SJSA1 (cell line): ENCODE measurements around the gene NRBF2. TPM values are rescaled to one million over a fixed set of nuclear protein-coding genes. Genes with fewer than 3 reads are reported as not detected.
A peak's percentile ranks its signal among the peaks of the same experiment; 100 is the strongest.
"Not testable (repeated sequence)": the region's sequence is repeated elsewhere in the genome, so short reads cannot be mapped to it uniquely, and the experiment has no call there.

Source experiments
- DNase-seq, 2 experiments: peaks; one replicate each; pipeline ENCODE4 v3.0.0-alpha.2; 2015 to 2020; ENCODE audit warnings: low spot score in 2 of 2, low read depth in 1 of 2
- H3K27ac ChIP-seq: fragments of 250-450 bp; sonication (Bioruptor Pico); 2 replicates; pipeline ENCODE4 v1.5.1; 2020; ENCODE audit warnings: mild to moderate bottlenecking, moderate library complexity
- H3K27me3 ChIP-seq: fragments of 250-450 bp; sonication (Bioruptor Pico); replicated peaks from 2 replicates; pipeline ENCODE4 v1.5.1; 2020; ENCODE audit warnings: mild to moderate bottlenecking, moderate library complexity
- H3K36me3 ChIP-seq: fragments of 250-450 bp; sonication (Bioruptor Pico); 2 replicates; pipeline ENCODE4 v1.5.1; 2020; ENCODE audit warnings: mild to moderate bottlenecking
- H3K4me1 ChIP-seq: fragments of 250-450 bp; sonication (Bioruptor Pico); replicated peaks from 2 replicates; pipeline ENCODE4 v1.6.1; 2021; ENCODE audit warnings: mild to moderate bottlenecking
- H3K4me3 ChIP-seq: fragments of 250-450 bp; sonication (Bioruptor Pico); 2 replicates; pipeline ENCODE4 v1.5.1; 2020; ENCODE audit warnings: mild to moderate bottlenecking
- H3K9me3 ChIP-seq: fragments of 250-450 bp; sonication (Bioruptor Pico); replicated peaks from 2 replicates; pipeline ENCODE4 v1.5.1; 2020; ENCODE audit warnings: mild to moderate bottlenecking
- total RNA-seq: library from RNA; depleted of rRNA; stranded (reverse); fragments of >200 nt; shearing (Covaris generic); gene quantifications from 2 replicates; pipeline ENCODE4 v1.2.3, GENCODE V29; 2014; rRNA removed

Gene NRBF2
- total RNA-seq = 12.0 and 25.7 TPM in 2 replicates

DNA sequence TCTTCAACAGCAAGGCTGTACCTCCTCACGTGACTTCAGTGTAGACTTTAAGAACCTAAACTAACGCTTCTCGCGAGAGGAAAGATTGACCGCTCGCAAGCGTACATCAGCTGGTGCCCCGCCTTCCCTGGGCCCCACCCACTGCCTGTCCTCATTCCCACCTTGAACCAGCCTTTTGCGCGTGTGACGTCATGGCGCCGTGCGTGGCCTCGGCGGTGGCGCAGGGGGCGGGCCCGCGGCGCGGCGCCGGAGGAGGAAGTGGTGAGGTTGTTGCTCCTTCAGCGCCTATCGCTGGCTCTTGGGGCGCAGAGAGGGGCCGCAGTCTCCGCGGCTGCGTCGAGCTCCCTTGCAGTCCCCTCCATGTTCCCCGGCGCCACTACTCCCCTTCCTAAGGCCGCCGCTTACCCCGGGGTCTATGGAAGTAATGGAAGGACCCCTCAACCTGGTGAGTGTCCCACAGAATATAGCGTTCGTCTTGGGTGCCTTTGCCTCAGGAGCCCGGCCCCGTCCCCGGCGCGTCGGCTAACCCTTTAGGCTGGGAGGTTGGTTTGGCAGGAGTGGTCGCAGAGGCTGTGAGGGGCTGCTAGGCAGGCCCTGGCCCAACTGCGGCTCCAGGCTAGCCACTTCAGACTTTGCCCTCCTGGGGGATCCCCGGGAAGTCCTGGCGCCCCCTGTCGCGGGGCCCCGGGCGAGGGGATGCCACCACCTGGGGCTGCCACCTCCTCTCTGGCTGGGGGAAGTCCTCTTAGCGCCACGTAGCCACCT lies at the start of gene NRBF2:
TSS of gene NRBF2 (plus strand) at position 273 of the 765 bp plus-strand sequence. CDS start at position 416, 143 bp downstream.
- H3K9me3 ChIP-seq = no peaks in the 10 kb centered on the region
- H3K4me1 ChIP-seq = peaks cover 20% of the 10 kb centered on the region
- H3K27ac ChIP-seq = peak within 1 kb of the TSS; percentile 81
- peak within 1 kb of the TSS; percentile 80 for H3K4me3 ChIP-seq
- peak; percentile 97 to 98 for DNase-seq
- H3K36me3 ChIP-seq = peaks cover 6% of the 10 kb centered on the region
- H3K27me3 ChIP-seq = no peaks in the 10 kb centered on the region

- not testable (repeated sequence) for H3K27ac ChIP-seq, H3K9me3 ChIP-seq, H3K36me3 ChIP-seq, DNase-seq, H3K4me1 ChIP-seq, H3K27me3 ChIP-seq, H3K4me3 ChIP-seq
Measured at GRCh38 chr10:63083406-63083805, 49.7 kb upstream of the NRBF2 start.

DNA sequence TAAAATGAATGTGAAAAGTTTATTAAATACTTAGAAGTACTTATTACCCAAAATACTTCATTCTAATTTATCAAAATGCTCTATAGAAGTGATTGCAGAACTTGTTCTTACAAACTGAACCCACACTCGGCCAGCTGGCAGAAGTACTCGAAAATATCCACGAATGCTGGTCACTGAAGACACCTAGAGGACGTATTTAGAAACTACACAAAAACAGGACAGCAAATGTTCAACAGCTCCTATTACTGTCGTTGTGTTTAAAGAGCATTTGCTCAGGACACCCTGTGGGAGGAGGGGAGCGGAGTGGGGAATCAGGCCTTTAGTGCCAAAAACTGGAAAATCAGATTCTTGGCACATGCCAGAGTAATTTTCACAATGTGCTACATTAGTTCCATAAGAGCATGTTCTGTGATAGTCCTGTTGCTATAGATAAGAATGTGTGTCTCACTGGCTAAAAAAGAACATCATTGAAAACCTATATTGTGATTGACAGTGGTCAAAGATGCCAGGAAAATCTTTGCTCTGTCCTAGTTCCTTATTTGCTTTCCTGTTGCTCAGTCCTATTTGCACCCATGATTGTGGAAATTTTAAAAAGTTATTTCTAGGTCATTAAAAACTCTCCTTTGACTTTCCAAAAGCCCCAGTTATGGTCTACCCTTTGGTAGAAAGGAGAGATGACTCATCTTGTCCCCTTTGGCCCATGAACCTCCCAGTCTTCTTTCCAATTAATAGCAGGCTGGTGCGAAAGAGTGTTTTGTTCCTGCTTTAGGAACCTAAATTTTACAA lies 49.0 kb upstream of the NRBF2 start:
- Histone ChIP-seq H3K4me1 (no peaks in the 10 kb centered on the region), H3K27ac (no peak overlapping the region), H3K36me3 (no peaks in the 10 kb centered on the region), H3K9me3 (no peaks in the 10 kb centered on the region), H3K27me3 (0 out of 2 replicates have a peak, but pooled peaks cover 3% of the 10 kb centered on the region), H3K4me3 (no peak overlapping the region)
- DNase-seq = peak in 1 of 2 experiments; percentile 29

DNA sequence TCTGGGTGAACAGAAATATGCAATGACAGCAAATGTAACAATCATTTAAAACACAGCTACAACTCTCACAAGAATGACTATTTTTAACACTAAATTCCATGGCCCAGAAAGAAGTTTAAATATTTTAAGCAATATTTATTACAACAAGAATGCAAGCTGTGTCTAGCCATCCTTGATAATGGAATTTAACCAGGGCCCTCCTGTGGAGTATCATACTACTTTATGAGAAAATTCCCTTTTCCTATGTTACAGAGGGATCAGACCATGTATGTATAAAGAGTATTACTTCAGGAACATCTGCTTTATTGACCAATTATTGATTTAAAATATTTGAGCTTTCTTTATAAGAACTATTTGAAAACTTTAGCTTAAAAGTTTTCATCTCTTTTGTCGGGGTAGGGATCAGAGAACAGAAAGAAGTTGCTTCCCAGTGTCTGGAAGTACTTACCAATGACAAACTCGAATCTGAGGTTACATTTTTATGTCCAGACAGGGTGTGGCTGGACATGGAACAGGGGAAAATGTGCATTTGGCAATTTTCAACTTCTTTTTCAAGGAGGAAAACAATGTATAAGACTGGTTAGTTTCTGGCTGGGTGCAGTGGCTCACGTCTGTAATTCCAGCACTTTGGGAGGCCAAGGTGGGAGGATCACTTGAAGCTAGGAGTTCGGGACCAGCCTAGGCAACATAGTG lies 48.3 kb upstream of the NRBF2 start:
- H3K27me3 ChIP-seq = 0 out of 2 replicates have a peak, but pooled peaks cover 3% of the 10 kb centered on the region
- no peaks in the 10 kb centered on the region for H3K4me1 ChIP-seq
- H3K4me3 ChIP-seq = no peak overlapping the region
- DNase-seq = no peak
- no peak overlapping the region for H3K27ac ChIP-seq
- H3K36me3 ChIP-seq = no peaks in the 10 kb centered on the region
- H3K9me3 ChIP-seq = no peaks in the 10 kb centered on the region

DNA sequence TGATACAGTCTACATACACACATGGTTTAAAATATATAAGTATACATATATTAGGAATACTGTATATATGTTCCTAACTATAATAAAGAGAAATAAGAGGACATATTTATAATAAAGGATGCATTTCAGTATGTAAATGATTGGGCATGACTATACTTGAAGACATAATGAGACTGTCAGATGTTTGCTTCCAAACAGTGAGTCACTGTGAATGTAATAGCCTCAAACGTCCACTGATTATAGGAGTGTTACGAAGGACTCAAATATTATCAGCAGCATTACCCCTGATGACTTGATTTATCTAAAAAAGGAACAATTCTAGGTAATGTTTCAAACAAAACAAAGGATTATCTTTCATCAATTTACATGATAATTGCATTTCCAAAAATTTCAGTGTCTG lies 39.9 kb upstream of the NRBF2 start:
- DNase-seq = no peak
- Histone ChIP-seq H3K9me3 (no peaks in the 10 kb centered on the region), H3K4me1 (no peaks in the 10 kb centered on the region), H3K36me3 (no peaks in the 10 kb centered on the region), H3K27me3 (no peaks in the 10 kb centered on the region), H3K27ac (no peak overlapping the region), H3K4me3 (no peak overlapping the region)

DNA sequence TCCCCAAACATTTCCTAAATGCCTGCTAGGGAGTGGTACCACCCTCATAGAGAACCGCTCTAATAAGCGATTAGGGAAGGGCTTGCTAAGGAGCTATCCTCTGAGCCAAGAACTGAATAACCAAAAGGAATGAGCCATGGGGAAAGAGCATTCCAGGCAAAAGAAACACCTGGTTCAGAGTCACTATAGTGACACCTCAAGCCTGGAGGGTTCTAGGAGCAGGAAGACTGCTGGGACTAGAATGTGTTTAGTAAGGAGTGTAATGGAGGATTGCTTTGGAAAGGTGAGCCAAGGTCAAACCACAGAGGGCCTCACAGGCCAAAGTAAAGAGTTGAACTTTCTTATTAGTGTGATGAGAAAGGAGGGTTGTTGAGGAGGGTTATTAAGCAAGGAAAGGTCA lies 38.7 kb upstream of the NRBF2 start:
- no peaks in the 10 kb centered on the region for H3K9me3 ChIP-seq
- H3K27ac ChIP-seq = no peak overlapping the region
- no peaks in the 10 kb centered on the region for H3K27me3 ChIP-seq
- H3K4me3 ChIP-seq = no peak overlapping the region
- DNase-seq = no peak
- no peaks in the 10 kb centered on the region for H3K36me3 ChIP-seq
- H3K4me1 ChIP-seq = no peaks in the 10 kb centered on the region

DNA sequence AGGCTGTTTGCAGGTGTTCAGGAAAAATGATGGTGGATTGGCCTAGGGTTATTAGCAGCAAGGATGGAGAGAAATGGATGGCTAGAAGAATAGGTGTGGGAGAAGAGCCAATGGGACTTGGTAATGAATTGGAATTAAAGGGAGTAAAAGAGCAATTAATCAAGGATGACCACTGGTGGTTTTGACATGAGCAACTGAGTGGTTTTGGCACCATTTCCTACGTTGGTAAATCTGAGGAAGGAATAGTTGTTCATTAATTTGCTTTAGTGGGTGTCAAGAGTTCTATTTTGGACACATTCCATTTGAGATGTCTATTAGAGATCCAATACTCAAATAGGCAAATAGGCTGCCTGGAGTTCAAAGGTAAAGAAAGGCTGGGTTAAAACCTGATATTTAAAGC lies 38.2 kb upstream of the NRBF2 start:
- no peak for DNase-seq
- no peaks in the 10 kb centered on the region for H3K36me3 ChIP-seq
- H3K4me3 ChIP-seq = no peak overlapping the region
- H3K27me3 ChIP-seq = no peaks in the 10 kb centered on the region
- no peaks in the 10 kb centered on the region for H3K4me1 ChIP-seq
- no peak overlapping the region for H3K27ac ChIP-seq
- H3K9me3 ChIP-seq = no peaks in the 10 kb centered on the region

DNA sequence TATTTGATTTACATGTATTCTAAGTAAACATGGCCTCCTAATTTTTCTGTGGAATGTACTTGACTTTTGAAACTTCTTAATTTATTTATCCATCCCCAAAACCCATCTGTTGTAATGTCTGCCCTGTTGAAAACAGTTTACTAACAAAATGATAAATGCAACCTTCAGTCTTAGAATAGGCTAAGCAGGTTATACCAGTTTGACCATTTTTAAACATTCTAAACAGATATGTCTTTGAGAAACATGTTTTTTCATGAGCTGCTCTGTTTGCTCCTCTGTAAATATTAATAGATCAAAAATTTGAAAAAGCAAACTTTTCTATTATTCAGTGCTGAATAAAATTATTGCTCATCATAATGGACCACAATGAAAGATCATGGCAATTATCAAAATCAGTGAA lies 33.4 kb upstream of the NRBF2 start:
- DNase-seq = no peak
- Histone ChIP-seq H3K36me3 (no peaks in the 10 kb centered on the region), H3K9me3 (no peaks in the 10 kb centered on the region), H3K27me3 (no peaks in the 10 kb centered on the region), H3K27ac (no peak overlapping the region), H3K4me3 (no peak overlapping the region), H3K4me1 (no peaks in the 10 kb centered on the region)

DNA sequence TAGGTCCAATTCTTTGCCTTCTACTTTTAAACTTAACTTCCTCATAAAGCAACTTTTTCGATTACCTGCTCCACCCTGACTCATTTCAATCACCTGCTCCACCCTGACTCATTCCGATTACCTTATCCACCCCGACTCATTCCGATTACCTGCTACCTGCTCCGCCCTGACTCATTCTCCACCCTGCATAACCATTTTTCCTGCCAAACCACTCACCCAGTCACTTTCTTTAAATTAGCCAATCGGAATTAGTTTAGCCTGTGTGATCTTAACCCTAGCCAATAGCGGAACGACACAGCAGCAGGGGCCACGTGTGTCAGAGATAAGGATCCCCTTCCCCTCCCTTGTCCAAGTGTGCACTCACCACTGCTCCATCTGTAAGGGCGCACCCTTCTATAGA lies 32.0 kb upstream of the NRBF2 start:
- H3K27me3 ChIP-seq, DNase-seq, H3K9me3 ChIP-seq, H3K36me3 ChIP-seq, H3K27ac ChIP-seq, H3K4me3 ChIP-seq: not testable (repeated sequence)
- H3K4me1 ChIP-seq = peaks cover 12% of the 10 kb centered on the region

DNA sequence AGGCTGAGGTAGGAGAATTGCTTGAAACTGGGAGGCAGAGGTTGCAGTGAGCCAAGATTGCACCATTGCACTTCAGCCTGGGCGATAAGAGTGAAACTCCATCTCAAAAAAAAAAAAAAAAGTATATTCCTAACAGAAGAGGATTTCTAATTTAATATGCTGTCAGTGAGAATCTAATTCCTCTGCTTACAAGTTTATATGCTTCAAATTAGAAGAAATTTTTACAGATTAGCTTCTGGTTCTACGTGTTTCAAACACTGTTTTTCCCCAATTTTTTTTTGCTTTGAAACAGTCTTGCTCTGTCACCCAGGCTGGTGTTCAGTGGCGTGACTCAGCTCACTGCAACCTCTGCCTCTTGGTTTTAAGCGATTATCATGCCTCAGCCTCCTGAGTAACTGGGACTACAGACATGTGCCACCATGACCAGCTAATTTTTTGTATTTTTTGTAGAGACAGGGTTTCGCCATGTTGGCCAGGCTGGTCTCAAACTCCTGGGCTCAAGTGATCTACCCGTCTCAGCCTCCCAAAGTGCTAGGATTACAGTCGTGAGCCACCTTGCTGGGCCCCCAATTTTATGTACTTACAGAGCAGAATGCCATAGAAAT lies 30.7 kb upstream of the NRBF2 start:
- peaks cover 23% of the 10 kb centered on the region for H3K4me1 ChIP-seq
- not testable (repeated sequence) for H3K27me3 ChIP-seq, H3K9me3 ChIP-seq, H3K36me3 ChIP-seq, H3K27ac ChIP-seq, H3K4me3 ChIP-seq, DNase-seq

DNA sequence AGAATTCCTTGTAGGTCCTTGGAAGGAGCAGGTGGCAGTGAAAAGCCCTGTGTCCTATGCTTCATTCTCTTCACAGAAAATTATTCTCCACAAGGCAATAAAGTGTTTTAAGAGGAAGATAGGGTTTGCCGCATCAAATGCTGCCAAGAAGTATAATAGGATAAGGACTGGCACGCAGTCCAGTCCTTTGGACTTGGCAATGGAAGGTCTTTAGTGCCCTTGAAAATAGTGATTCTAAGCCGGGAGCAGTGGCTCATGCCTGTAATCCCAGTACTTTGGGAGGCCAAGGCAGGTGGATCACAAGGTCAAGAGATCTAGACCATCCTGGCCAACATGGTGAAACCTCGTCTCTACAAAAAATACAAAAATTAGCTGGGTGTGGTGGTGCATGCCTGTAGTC lies 29.9 kb upstream of the NRBF2 start:
- not testable (repeated sequence) for H3K4me3 ChIP-seq, H3K27me3 ChIP-seq, H3K27ac ChIP-seq, H3K36me3 ChIP-seq, H3K9me3 ChIP-seq, DNase-seq
- peaks cover 23% of the 10 kb centered on the region for H3K4me1 ChIP-seq

DNA sequence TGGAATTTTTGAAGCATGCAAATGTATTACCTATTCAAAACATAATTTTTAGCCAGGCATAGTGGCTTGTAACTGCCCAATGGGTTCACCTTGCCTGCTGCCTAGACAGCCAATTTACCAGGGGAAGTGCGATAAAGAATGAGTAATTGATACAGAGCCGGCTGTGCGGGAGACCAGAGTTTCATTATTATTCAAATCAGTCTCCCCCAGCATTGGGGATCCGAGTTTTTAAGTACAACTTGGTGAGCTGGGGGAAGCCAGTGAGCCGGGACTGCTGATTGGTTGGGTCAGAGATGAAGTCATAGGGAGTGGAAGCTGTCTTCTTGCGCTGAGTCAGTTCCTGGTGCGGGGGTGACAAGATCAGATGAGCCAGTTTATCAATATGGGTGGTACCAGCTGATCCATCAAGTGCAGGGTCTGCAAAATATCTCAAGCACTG lies 29.1 kb upstream of the NRBF2 start:
- H3K9me3 ChIP-seq = no peaks in the 10 kb centered on the region
- H3K27ac ChIP-seq = no peak overlapping the region
- DNase-seq = no peak
- H3K36me3 ChIP-seq = no peaks in the 10 kb centered on the region
- H3K4me1 ChIP-seq = peaks cover 23% of the 10 kb centered on the region
- H3K27me3 ChIP-seq = no peaks in the 10 kb centered on the region
- H3K4me3 ChIP-seq = no peak overlapping the region

DNA sequence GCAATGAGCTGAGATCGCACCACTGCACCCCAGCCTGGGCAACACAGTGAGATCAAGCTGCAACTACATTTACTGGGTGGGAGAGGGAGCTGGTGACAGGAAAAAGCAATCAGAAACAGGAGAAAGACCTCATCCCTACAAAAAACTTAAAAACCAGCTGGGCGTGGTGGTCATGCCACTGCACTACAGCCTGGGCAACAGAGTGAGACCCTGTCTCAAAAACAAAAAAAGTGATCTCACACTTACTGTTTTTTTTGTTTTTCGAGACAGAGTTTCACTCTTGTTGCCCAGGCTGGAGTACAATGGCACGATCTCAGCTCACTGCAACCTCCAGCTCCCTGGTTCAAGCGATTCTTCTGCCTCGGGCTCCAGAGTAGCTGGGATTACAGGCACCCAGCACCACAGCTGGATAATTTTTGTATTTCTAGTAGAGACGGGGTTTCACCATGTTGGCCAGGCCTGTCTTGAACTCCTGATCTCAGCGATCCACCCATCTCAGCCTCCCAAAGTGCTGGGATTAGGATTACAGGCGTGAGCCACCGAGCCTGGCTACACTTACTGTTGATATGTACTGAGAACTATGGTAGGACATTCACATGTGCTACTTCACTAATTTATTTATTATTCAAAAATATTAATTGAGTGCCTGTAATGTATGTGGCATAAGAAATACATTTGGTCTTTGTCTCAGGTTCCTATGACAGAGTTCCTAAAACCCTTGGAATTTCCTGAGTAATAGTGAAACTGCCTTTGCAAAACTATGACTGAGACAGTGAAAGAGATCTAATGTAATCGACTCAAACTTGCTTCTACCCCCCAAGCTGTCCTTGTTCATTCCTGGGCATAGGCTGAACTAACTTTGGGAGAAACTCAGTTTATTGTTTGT lies 27.7 kb upstream of the NRBF2 start:
- Histone ChIP-seq H3K9me3 (no peaks in the 10 kb centered on the region), H3K27me3 (no peaks in the 10 kb centered on the region), H3K36me3 (no peaks in the 10 kb centered on the region), H3K4me3 (peak overlapping the region; percentile 16), H3K27ac (peak overlapping the region; percentile 96), H3K4me1 (peaks cover 23% of the 10 kb centered on the region)
- no peak for DNase-seq
